HG03432 (cell line): ENCODE measurements around the gene POLR1A.
A peak's percentile ranks its signal among the peaks of the same experiment; 100 is the strongest.

Experiments
- ATAC-seq: cut with Tn5 transposase; IDR thresholded peaks from one replicate; pipeline ENCODE4 v1.9.1; 2021; ENCODE audit warnings: mild to moderate bottlenecking, moderate library complexity; ENCODE audit not compliant: unreplicated experiment

The POLR1A gene

DNA sequence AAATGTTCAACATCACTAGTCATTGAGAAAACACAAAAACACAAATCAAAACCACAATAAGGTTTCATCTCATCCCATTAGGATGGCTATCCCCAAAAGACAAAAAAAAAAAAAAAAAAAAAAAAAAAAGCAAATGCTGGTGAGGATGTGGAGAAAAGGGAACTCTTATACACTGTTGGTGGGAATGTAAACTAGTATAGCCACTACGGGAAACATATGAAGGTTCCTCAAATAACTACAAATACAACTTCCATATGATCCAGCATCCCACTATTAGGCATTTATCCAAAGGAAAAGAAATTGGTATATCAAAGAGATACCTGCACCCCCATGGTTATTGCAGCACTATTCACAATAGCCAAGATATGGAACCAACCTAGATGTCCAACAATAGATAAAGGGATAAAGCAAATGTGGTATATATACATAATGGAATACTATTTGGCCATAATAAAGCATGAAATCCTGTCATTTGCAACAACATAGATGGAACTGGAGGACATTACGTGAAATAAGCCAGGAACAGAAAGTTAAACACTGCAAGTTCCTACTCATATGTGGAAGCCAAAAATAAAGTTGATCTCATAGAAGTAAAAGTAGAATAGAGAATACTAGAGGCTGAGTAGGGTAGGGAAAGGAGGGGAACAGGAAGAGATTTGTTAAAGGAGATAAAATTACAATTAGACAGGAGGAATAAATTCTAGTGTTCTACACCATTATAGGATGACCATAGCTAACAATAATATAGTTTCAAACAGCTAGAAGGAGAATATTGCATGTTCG is 8.4 kb downstream of the POLR1A start:
- no peak for ATAC-seq

DNA sequence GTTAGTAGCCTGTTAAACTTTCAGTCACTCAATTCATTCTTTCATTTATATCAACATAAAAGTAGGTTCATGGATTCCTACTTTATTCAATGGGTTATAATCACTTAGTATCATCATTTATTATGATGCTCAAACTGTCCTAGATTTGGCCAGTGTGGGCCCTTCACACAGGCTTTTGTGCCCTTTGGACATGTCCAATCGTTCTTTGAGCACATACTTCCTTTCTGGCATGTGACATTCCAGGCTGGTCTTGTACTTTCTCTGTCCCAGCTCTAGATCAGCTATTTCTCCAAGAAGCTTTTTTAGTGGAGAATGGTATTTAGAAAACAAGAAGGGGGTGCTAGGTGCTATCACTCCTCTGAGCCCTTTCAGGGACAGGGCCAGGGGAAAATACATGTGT is 11.5 kb downstream of the POLR1A start:
- ATAC-seq, result no peak

DNA sequence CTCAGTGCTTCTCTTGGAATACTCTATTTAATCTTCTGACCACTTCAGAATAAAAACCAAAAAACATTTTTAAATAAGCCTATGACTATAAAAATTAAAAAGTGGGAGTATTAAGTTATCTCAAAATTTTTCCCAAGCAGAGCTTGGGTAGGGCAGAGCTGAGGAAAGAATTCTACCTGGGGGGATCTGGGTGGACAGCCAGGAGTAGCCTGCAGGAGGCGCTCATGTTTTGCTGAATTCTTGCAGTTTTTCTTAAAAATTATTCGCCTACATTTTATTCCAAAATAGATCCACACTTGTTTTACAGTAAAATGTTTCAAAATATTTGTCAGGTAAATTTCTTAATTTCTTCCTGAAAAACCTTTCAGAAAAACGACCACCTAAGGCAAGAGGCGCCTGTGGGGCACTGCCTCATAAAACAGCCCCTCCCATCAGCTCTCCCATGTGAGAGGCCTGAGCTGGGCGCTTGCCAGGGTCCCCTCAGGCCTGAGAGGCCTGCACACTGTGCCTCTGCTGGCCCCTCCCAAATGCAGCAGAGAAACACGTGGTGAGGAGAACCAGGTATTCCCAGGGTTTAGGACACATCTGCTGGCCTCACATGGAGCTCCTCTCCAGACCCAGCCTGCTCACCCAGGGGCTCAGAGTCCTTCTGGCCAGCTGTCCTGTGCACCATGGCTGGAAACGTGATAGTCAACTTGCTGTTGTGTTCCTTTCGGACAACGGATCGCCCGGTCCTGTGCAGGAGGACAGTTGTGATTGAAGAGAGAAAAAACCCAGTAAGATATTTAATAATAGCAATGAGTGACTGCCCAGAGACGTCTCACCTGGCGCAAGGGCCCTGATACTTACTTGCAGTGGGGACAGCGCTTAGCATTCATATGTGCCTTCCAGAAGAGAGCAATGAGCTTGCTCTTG is 17.5 kb downstream of the POLR1A start:
- no peak for ATAC-seq

DNA sequence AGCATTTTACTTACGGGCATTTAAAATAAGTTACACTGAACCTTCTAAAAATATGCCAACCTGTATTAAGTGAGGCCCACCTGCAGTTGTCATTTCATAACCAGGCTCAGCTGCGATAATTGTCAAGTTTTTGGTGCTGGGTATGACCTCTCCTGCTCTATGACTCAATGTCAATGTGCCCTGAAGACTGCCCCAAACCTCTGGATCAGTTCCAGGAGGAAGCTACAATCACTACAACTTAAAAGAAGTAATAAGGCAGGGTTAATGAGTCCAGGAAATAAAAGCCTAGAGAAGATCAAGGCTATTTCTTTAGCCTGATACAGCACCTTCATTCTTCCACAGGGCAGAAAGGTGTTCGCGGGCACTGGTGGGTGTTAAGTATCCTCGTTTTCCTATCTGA is 22.9 kb downstream of the POLR1A start:
- no peak for ATAC-seq

DNA sequence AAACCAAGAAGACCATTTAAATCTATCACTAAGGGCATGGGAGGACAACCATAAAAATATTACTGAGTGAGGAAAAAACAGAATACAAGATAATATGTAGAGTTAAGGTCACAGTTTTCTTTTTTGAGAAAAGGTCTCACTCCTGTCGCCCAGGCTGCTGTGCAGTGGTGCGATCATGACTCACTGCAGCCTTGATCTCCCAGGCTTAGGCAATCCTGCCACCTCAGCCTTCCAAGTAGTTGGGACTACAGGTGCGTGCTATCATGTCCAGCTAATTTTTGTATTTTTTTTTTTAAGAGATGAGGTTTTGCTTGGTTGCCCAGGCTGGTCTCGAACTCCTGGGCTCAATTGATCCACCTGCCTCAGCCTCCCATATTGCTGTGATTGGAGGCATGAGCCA is 24.0 kb downstream of the POLR1A start:
- ATAC-seq, result no peak

DNA sequence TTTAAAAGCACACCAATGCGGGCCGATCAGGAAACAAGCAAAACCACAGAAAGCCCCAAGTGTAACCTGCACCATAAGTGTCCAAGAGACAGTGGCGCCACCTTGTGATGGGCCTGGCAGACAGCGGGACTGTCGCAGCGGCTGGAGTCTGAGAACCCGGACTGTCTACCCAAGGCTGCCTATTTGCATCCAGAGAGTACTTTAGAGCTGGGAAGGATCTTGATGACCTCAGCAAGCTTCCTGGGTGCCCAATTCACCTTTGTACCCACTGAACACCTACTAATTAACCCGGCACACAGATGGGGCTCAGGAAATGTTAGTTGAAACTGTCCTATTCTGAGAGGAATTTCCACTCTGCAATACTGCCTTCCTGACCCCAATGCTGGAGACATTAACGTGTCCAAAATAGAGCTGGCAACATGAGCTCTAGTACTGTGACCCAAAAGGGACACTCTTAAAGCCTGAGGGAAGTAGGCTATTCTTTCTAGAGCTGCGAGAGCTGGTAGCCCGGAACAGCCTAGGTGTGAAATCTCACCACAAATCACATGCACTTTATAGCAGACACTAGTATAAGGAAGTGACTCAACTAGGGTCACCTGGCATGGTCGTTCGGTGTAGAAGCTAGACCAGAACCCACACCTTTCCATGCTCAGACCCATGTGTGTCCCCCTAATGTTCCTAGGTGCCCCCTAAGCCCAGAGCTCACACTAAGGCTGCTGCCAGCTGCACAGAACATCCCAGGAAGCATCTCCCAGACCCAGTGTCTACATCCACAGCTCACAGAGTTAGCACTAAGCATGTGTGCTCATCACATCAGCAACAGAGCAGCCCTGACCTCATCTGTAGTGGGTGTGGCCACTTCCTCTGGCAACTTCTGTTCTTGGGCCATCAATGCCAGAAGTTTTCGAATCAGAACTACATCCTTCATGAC is 25.4 kb downstream of the POLR1A start:
- ATAC-seq, result peak; percentile 82

DNA sequence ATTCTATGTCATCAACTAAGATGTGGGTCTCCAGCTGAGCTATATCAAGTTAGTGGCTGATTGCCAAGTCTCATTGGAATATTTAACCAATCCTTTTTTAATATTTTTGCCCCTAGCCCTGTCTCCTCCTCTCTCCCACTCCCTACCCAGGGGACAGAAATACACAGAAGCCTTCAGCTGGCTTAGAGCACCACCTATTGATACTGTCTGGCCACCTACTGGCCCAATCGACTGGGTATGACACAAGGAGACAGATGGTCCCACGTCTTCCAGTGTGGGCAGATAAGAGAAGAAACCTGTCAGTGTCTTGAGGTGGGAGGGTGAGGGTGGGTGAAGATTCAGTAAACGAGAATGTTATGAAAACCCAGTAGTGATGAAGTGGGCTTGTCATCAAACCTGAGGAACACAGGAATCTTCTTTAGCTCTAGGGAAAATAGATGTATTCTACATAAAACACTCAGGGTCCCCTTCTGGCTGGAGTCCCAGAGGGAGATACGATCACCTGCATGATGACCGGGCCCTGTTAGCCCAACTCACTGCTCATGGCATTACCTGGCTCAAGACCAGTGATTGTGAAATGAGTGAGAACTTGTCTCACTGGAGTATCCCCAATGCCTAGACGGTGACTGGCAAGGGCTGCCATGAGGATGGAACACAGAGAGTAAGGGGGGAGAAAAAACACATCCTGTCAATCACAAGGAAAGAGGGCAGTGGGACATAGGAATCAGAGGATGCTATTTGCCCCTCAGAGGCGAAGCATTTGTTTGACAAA is 26.7 kb downstream of the POLR1A start:
- no peak for ATAC-seq

DNA sequence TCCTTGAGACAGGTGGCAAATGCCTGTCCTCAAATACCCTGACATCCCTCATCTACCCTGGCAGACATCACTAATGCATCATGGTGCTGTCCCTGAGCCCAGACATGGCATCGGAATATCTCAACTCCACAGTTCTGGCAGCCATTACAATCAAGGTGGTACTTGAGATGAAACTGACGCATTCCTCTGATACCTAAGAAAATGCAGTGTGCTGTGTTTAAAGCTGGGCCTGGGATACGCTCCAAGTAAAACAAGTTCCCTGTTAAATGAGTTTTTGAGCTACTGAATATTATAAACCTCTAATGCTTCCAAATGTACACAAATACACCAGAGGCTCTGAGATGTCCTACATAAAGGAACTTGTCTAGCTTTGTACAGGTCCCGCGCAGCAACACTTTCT is 29.8 kb downstream of the POLR1A start:
- ATAC-seq, result no peak

DNA sequence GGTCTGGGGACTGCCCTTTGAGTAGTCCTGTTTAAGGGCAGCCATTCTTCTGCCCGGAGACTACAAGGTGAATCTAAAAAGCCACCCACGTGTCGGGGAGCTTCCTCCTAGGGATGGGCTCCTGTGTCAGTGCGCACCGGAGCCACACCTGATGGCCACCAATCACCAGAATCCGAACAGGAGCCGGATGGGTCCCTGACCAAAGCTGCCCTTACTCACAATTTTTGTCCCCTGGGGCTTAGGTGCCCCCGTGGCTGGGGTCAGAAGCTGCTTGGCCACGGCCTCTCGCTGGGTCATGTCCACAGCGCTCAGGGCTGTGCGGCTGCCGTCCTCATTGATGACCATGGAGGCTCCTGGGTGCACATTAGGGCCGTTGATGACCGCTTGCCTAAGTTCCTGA is 30.9 kb downstream of the POLR1A start:
- ATAC-seq, result no peak

DNA sequence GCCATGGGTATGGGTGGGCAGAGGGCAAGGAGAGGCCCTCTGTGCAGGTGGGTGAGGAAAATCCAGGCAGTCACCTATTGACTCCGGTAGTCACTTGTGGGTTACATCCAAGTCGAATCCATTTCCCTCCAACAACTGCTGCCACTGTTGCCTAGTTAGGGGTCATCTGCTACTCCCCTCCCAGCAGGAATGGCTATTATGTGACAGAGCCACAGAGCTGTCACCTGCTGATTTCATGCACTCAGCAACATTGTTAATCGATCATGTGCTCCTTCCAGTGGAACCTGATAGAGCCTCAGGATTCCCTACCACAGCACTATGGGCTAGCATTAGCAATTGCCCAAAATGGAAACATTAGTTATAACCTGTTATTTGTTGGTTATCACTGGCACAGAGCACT is 31.4 kb downstream of the POLR1A start:
- ATAC-seq, result no peak

DNA sequence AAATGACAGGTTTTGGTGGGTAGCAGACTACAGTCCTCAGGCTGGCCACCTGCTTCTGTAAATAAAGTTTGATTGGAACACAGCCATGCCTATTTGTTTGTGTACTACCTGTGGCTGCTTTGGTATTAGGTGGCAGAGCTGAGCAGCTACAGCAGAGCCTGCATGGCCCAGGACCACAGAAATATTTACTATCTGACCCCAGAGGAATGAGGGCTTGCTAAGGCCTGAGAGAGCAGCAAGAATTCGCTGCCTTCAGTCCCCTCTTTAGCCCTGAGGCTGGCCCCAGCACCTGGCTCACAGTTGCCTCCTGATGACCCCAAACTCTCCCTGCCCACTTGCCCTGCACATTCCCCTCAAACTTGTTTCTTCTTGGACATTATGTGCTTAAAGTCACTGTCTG is 32.5 kb downstream of the POLR1A start:
- no peak for ATAC-seq

DNA sequence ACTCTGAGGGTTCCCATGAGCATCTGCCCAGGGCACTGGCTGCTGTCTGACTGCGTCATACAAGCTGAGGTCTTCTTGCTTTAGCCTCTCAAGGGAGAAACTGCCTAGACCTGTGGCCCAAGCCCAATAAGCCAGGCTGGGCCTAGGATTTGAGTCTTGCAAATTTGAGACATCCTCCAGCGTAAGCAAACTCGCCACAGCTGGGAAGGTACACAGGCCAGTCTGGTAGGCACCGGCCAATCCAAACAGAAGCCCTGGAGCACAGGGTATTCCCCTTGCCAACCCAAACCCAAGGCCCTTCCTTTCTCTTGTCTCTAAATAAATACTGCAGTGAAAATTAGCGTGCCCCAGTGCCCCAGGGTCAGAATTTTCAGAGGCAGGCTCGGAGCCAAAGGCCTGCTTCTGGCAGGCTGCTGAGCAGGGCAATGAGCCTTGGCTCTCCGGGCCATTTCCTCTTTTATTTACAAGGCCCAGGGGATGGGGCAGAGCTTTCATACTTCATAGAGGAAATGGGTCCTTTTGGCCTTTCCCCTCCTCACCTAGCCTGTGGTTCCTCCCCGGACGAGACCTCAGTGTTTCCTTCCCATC is 33.3 kb downstream of the POLR1A start:
- ATAC-seq, result peak; percentile 69

DNA sequence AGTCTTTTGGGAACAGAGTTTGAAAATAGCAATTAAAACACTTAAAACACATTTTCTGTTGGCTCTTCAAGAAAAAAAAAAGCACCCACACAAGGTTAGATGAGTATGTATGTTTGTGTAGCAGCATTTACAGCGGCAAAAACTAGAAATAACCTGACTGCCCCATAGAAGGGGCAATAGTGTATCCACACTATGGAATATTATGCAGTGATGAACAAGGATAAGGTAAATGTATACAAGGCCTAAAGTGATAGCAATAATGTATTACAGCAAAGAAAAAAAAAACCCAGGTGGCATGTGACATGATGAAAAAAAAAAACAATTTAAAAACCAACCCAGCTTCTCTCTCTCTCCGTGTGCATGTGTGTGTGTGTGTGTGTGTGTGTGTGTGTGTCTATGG is 34.8 kb downstream of the POLR1A start:
- ATAC-seq, result no peak

DNA sequence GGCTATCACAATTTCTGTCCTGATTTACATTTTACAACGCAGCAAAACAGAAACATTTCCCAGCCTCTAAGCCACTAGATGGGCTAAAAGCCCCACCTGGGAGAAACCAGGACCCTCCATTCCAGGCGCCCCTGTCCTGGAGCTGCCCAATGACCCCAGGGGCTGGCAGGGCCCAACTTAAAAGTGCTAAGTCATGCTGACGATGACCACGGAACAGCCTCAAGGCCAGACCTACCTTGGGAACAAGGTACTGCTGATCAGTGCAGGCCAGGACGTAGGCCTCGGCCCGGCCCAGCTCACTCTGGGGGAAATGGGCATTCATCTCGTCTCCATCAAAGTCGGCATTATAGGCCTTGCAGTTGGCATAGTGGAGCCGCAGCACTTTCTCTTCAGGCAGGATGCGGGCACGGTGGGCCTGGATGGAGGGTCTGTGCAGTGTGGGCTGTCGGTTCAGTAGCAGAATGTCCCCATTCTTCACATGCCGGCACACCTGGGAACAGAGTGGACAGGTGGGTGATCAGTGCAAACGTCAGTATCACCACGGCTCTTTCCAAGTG is 35.8 kb downstream of the POLR1A start:
- ATAC-seq, result no peak

DNA sequence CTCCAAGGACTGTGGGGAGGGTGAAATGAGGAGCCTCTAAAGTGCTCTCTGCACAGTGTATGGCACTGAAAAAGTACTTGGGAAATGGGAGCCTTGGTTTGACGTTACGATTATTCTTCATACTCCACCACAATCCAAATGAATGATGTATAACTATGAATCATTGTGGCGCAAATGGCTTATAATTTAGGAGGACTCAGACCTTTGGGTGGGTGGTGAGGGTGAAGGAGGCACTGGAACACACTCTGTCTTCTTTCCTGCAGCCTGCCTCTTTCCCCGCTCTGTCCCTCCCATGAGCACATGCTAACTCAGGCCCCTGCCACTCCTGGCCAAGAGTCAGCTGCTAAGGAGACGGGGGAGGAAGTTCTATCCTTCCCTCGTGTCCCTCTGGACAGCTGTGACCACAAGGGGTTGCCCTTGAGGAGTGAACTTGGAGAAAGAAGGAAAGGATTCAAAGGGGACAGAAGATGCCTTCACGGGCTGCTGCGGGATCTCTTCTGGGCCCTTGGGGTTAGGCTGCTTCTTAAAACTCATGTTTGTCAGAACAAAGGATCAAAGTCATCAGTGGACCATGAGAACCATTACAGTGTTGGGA is 36.5 kb downstream of the POLR1A start:
- ATAC-seq, result no peak

DNA sequence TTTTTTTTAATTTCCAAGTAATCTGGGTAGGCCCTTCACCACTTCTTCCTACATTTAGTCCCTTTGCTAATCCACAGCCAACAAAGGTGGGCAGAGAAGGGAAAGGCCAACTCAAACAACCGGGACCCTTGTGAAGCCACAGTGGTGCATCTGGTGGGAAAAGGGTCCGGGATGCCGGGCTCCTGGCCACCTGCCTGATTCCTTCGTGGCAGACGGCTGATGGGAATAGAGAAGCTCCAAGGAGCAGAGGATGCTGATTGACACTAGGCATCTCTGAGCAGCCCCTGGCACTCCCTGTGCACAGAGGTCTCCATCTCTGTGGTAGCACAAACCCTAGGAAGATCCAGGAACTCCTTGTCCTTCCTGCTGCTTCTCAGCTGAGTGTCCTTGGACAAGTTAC is 37.0 kb downstream of the POLR1A start:
- ATAC-seq, result no peak

DNA sequence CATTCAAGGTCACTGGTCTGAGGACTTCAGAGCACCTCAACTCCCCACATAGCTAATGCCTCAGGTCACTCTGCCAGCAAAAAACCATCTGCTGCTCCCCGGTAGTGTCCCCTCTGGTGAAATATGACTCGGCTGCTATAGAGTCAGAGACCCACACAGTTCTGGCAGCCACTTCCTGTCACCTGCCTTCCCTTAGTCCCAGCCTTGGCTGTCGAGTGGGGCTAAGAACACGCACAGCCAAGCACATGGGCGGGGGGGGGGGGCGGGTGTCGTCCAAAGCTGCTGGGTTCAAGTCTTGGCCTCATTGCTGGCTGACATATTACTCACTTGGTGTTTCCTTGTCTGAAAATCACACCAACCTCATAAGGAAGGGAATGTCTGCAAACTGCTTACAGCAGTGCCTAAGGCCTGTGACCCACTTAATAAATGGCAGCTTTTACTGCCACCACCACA is 37.5 kb downstream of the POLR1A start:
- ATAC-seq, result peak; percentile 71

DNA sequence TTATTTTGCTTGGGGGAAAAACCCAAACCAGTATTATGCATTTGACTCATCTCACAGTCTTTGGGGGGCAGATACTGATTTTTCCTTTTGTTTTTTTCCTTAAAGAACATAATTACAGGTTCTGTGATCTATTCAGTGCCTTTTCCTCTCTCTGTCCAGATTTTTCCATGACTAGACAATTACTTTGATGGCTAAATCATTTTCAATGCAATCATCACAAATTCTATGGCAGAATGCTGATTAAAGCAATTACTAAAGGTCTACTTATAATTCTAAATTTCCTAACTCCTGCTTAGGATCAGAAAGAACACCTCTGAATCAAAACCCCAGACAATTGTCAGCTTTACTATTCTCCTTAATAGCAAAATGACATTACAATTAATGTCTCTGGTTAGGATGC is 38.8 kb downstream of the POLR1A start:
- no peak for ATAC-seq

DNA sequence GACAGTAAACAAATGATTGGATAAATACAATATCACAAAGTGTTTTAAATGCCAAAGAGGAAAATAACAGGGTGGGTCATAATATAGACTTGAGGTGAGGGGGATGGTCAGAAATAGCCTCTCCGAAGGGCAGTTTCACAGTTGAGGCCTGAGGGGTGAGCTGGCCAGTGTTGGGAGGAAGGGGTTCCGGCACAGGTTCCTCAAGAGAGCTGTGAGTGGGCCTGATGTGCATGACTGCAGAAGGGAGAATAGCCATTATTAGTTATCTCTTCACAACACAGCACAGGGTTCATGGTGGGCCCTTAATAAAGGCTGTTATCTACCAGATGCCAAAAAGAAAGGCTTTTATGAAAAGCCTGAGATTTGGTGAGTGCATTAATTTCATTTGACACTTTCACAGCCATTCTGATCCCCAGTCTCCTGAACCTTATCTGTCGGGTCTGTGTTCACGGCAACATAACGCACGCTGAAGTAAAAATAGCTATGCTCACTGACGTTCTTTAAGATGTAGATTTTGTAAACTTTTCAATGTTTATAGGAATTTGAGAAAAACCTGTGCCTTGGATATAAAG is 39.6 kb downstream of the POLR1A start:
- no peak for ATAC-seq
